NCI-H69 (cell line): ENCODE data around the gene KRT4.
"Not testable (repeated sequence)": the region's sequence is repeated elsewhere in the genome, so short reads cannot be mapped to it uniquely, and the experiment has no call there.

Experiments
- DNase-seq: peaks from one replicate; lab custom pipeline; 2025; lab: John Stamatoyannopoulos, UW

Gene KRT4

DNA sequence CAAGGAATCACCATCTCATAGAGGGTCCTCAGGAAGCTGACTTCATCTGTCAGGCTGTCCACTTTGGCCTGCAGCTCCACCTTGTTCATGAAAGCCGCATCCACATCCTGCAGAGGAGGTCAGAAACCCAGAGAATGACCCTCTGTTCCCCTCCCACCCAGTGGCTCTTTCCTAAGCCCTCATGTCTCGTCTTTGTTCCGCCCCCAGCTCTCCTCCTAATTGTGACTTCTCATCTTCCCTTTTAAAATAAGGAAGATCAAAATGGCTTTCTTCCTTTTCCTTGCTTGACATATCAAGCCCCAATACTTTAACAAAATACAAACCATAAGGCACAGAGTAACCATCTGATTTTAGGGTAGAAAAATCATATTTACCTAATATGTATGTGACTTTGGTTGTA lies 41.1 kb downstream of the KRT4 start:
- DNase-seq = no peak

DNA sequence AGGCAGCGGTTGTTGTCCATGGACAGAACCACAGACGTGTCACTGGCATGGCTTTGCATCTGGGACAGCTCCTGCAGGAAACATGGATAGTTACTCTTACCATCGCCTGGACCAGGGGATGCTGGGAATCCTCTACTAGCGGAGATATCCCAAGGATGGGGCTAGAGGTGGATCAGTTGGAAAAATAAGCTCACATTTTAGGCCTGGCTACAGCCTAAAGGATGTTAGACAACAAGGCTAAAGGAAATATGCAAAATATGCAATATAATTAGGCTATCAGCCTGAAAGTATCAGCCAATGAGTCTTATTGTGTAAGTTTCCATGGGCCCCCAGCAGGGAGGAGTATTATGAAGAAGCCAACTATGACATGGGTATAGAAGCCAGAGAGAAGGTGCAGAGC lies 41.7 kb downstream of the KRT4 start:
- DNase-seq = no peak

DNA sequence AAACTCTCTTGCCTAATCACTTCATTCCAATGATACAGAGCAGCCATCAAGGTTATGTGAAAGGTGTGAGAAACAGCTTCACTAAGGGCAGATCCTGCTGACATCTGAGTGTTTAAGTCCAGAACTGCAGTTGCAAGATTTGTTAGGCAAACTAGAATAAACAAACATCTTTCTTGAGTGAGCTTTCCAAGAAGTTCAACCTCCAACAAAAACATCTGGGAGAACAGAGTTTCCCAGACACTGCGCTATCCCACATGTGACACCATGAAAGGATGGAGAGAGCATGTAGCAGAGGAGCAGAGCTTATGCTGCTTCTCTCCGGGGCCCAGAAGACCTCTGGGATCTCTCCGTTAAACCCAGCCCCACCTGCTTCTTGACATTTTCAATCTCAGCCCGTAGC lies 42.4 kb downstream of the KRT4 start:
- no peak for DNase-seq

DNA sequence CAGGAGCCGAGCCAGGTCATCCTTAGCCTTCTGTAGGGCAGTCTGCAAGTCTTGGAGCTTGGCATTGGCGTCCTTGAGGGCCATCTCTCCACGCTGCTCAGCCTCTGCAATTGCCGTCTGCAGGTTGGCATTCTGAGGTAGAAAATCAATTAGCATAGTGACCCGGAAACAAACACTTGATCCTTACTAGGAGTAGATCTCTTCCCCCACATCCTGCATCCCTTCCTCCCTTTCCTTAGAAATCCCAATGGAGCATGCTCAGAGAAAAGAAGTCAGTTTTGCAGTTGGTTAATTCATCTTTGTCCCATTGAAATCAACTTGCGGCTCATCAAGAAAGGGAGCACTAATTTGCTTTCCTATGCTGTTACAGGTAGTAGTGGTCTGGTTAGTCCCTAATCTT lies 42.8 kb downstream of the KRT4 start:
- DNase-seq = no peak

DNA sequence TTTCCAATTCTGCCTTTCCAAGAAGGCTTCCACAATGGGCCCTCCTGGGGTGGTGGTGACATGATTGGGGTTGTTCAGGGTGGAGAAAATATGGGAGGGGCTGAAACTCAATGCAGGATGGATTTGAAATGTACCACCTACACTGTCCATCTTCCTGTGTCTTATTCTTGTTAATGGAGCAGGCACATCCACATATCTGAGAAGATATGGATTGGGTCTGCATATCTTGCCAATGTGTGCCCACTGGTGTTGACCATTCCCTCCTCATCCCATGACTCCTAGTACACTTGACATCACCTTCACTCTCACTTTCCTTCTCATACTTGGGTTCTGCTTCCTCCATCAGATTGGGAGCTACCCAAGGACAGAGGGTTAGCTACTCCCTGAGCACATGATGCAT lies 44.0 kb downstream of the KRT4 start:
- no peak for DNase-seq

DNA sequence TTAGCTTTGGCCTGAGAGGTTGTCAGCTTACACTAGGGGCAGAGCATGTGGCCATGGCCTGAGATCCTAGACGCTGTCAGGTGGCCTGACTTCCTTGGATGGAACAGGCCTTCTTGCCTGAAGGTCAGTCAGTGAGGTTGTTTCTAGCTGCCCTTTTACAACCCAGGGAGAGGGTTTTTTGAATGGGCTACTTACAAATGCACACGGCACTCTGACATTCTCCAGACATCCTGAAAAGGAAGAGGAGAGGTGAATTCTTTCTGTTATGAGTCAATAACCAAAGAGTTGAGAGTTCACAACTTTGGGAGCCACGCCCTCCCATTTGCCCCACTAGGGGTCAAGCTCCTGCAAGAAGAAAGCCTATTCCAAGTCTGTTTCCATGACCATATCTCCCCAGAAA lies 44.6 kb downstream of the KRT4 start:
- no peak for DNase-seq

DNA sequence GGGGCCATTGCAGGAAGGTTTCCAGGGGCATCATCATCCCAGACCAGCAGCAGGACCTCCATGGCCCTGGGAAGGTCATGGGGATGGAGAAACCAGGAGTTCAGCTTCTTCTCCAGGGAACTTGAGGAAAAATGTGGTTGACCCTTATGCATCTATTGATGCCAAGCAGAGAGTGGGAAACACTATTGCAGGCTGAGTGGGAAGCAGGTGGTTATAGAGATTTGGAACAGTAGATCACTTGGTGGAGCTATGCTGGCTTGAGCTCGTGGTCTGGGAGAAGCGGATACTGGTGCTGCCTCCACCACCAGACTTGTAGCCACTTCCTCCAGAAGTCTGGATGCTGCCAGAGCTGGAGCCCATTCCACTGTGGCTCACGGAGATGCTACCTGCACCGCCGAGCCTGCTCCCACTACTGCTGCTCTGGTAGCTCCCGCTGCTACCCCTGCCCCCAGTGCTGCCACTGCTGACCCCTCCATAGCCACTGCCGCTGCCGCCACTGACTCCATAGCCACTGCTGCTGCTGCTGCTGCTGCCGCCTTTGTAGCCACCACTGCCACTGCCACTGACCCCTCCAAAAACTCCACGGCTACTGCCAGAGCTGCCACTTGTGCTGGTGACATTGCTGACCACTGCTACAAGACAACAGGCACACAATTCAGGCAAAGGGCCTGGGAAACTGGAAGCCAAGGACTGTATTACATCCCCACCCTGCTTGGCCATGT lies 45.3 kb downstream of the KRT4 start:
- DNase-seq = no peak

DNA sequence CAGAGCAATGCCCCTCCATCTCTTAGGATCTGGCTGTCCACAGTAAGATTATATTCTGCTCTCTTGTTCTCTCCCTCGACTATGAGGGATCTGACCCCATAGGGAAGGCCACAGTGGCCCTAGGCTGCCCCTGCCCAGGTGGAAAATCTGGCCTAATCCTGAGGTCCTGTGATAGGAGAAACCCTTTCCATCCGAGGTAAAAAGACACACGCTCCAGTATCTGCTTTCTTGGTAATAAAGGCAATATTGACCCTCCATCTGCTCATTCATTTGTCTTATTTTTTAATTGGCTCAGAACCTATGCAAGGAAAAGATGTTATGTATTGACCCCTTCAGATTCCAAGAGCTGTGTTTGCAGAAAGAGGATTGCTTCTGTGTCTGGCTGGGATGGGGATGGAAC lies 46.5 kb downstream of the KRT4 start:
- DNase-seq = no peak

DNA sequence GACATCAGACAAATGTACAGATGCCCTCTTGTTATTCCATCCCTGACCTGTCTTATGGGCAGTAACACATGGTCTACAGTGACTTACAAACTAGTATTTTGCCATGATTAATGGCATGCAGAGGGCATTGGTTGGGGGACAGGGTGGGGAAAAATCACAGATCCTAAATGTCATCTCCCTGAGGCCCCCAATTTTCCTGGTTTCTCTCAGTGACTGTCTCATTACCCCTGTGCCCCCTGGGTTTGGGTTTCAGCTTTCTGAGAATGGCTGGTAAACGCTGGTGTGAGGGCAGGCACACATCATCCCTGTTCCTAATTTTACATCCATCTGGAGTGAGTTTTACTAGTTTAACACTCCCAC lies 46.9 kb downstream of the KRT4 start:
- DNase-seq = no peak

DNA sequence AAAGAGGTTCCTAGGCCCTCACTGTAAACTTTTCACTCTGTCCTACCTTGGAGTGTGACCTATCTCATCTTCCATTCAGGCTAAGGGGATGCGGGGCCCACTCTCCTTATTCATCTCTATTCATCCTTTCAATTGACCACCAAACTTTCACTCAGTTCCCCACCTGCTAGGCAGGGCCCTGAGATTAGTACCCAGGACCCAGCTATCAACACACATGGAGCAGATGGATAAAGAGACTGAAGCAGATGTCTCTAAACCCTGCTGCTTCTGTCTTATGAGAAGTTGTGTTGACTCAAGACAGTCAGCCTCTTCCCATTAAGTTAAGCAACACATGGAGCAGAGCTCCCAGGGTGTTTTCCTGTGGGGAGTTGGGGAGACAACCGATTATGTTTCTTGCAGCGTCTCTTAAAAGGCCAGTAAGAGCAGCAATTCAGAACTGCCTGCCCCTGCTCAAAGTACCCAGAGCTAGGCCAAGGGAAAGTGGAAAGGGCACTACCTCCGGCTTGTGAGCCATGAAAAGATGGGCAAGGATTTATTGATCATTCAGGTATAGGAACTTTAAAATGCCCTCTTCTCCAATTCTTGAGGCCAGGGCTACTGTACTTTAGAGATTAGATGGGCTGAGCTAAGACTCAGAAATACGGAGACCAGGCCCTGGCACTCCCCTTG lies 47.4 kb downstream of the KRT4 start:
- DNase-seq = no peak

DNA sequence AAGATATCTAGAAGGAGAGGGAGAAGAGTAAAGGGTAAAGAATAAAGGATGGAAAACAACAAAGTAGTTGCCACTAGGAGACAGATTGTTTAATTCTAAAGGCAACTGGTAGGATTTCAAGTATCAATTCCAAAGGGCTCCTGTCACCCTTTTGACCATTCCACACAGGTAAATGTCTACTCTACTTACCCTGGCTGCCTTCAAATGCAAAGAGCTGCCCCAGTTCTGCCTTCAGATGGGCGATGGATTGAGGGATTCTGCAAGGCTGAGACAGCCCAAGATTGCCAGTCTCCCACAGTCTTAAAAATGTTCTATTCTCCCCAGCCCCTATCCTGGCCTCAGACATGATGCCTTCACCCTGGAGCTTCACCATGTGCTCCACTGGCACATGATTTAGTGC lies 48.2 kb downstream of the KRT4 start:
- no peak for DNase-seq

DNA sequence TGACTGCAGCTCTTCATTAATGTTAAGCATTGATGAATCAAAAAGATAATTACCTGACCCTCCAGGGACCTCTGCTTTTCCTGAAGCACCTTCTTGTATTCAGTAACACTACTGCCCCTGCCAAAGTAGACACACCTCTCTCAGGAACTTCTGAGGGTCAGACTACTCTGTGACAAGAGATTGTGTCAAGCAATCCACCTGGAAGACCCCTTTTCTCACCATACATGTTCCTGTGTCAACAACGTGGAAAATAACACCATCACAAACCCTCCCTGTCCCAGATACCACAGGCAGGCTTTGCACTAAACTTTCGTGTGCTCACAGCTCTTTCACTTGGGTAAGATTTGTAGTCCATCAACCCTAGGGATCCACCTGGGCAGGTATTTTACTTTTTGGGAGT lies 49.9 kb downstream of the KRT4 start:
- no peak for DNase-seq

DNA sequence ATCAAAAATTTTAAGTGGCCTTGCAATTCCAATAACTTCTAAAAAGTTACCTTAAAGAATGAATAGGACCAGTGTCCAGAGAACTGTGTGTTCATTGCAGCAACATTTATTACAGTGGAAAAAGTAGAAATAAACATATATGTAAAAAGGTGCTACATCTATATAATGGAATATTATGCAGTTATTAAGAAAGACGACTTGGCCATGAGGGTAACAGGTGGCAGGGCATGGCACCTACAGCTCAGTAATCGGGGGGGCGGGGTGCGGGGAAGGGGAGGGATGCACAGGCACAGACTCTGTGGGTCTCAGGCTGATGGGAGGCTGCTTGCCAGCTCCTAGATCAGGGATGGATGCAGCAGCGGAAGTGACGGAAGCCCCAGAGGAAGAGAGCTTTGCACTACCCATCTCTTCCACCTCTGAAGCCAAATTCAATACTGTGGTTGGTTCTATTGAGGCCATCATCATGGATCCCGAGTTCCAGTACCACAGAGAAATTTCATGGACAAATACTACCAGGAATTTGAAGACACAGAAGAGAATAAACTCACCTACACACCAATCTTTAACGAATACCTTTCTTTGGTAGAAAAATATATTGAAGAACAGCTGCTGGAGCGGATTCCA lies 50.8 kb downstream of the KRT4 start:
- no peak for DNase-seq

DNA sequence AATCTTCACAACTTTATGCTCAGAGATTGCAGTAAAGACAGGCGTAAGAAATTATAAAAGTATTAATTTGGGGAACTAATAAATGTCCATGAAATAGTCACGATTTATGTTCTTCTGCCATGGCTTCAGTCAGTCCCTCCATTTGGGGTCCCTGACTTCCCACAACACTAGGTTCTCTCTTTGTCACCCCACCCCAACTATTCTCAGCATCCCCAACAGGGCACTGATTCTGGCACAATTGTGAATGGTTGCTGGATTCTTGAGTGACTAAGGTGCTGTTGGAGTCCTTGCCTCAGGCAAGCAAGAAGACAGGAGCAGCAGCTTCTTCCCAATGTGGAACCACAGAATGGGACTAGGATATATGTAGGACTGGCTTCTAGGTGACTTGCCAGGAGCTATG lies 52.1 kb downstream of the KRT4 start:
- no peak for DNase-seq

DNA sequence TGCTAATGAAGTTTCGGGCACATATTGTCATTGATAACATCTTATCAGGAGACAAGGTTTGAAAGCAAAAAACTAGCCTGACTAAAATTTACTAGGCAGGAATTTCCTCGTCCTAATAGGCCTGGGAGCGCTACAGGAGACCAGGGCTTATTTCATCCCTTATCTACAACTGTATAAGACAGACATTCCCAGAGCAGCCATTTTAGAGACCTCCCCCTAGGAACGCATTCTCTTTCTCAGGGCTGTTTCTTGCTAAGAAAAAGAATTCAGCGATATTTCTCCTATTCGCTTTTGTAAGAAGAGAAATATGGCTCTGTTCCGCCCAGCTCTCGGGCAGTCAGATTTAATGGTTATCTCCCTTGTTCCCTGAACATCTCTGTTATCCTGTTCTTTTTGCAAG lies 52.7 kb downstream of the KRT4 start:
- not testable (repeated sequence) for DNase-seq

DNA sequence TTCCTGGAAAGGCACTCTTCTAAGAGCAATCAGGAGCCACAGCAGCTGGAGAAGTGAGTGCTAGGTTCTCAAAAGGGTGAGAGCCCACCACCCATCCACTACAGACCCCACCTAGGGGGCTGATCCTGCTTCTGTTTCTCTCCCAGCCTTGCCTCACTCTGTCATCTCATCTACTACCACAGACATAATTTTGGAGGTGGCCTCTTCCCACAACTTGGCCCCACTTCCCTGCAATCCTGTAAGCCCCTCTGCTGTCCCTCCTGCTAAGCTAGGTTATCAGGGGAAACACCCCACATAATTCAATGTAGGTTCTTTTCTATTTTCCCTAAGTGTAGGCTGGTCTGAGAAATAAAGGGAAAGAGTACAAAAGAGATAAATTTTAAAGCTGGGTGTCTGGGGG lies 53.3 kb downstream of the KRT4 start:
- no peak for DNase-seq

DNA sequence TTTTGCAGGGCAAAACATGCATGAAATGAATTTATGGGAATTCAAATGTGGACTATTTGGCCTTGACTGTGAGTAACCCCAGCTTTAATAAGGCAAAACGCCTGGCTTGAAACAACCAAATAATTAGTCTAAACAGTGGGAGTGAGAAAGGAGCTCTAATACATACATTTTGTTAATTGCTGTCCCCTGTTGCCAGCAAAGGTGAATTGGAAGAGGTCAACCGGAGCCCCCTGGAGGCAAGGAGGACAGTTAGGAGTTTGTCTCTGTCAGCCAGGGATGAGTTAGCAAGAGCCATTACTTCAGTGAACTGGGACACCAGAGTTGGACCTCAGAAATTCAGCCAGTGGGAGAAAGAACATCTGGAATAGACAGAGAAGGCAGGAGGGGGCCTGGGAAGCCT lies 54.2 kb downstream of the KRT4 start:
- no peak for DNase-seq

DNA sequence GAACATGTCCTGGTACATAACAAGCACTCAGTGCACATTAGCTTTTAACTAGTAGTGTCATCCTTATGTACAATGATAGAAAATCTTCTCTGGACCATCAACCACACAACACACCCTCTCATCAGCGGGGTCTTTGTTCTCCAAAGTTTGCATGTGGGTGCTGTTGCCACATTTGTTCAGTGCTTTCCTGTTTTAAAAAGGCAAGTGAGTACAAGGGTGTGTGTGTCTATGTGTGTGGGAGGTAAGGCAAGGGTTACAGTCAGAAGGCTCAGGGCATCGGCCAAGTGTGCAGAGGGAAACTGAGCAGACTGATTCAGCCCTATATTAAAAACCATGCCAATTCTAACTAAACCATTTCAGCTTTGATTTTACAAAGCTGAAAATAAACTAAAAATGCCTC lies 54.7 kb downstream of the KRT4 start:
- no peak for DNase-seq

DNA sequence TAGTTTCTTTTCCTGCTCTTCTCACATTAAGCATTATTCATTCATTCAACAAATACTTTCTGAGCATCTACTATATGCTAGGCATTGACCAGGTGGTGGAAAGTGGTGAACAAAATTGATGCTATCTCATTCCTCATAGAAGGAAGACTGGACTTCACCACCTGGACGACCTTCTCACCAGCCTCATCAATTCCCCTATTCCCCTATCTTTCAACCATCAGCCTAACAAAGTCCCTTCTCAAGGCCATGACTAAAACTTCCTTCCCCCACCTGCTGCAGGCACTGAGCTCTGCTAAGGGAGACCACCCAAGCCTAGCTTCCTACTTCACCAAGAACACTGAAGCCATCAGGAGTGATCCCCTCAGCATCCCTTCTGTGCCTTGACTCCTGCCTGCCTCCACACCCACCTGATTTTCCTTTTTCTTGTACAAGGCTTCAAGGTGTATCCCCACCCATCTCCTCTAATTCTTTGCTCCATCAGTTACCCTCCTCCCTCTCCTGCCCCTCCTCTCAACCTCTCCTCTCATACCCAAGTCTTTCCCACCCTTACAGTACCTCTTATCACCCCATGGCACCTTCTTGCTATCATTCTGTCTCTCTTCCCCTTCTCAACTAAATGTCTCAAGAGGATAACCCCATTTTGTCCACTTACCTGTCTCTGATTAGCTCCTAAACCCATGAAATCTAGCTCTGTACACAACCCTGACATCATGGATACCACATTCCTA lies 56.3 kb downstream of the KRT4 start:
- no peak for DNase-seq
